Iris pigment epithelial cell (primary cell): ENCODE measurements around the gene EEF1AKMT4.

Experiments used
- DNase-seq: peaks from one replicate; pipeline ENCODE4 v3.0.0-alpha.2; 2011; ENCODE audit warnings: low read depth

The EEF1AKMT4 gene

GRCh38 chr3:184249412-184250166 lies at the start of gene EEF1AKMT4:
TSS of gene EEF1AKMT4 (plus strand) at chr3:184249672. CDS start at chr3:184249695, 23 bp downstream.
- DNase-seq, result peak; percentile 99

- DNase-seq, result no peak
Measured at GRCh38 chr3:184200825-184201224, 48.6 kb upstream of the EEF1AKMT4 start.

GRCh38 chr3:184203526-184203925 lies 45.9 kb upstream of the EEF1AKMT4 start:
- no peak for DNase-seq

- peak; percentile 36 for DNase-seq
Measured at GRCh38 chr3:184209146-184209923, 40.1 kb upstream of the EEF1AKMT4 start.

GRCh38 chr3:184211297-184211696 lies 38.2 kb upstream of the EEF1AKMT4 start:
- DNase-seq, result no peak

- DNase-seq, result no peak
Measured at GRCh38 chr3:184211718-184212117, 37.8 kb upstream of the EEF1AKMT4 start.

- no peak for DNase-seq
Measured at GRCh38 chr3:184218814-184219213, 30.7 kb upstream of the EEF1AKMT4 start.

GRCh38 chr3:184222521-184222920 lies 27.0 kb upstream of the EEF1AKMT4 start:
- no peak for DNase-seq

- DNase-seq, result no peak
Measured at GRCh38 chr3:184223946-184224345, 25.5 kb upstream of the EEF1AKMT4 start.

GRCh38 chr3:184227481-184227935 lies 22.0 kb upstream of the EEF1AKMT4 start:
- no peak for DNase-seq

- no peak for DNase-seq
Measured at GRCh38 chr3:184228376-184229137, 20.9 kb upstream of the EEF1AKMT4 start.

GRCh38 chr3:184229394-184230080 lies 19.9 kb upstream of the EEF1AKMT4 start, which contains the start of gene VWA5B2:
TSS of gene VWA5B2 (plus strand) at chr3:184229585. CDS start at chr3:184230529, 944 bp downstream.
- peak; percentile 13 for DNase-seq

- no peak for DNase-seq
Measured at GRCh38 chr3:184230081-184230602, 19.3 kb upstream of the EEF1AKMT4 start.

- no peak for DNase-seq
Measured at GRCh38 chr3:184230603-184231528, 18.6 kb upstream of the EEF1AKMT4 start.

- no peak for DNase-seq
Measured at GRCh38 chr3:184231671-184232070, 17.8 kb upstream of the EEF1AKMT4 start.

GRCh38 chr3:184233127-184233843 lies 16.2 kb upstream of the EEF1AKMT4 start:
- no peak for DNase-seq

- DNase-seq, result peak; percentile 89
Measured at GRCh38 chr3:184234224-184234623, 15.2 kb upstream of the EEF1AKMT4 start.

GRCh38 chr3:184234671-184235380 lies 14.6 kb upstream of the EEF1AKMT4 start:
- DNase-seq, result no peak
